Activated B cell treated with CpG ODN at 0.5 μM for 24 hours (primary cell): ENCODE measurements around the gene NPAS1. TPM values are rescaled to one million over a fixed set of nuclear protein-coding genes. Genes with fewer than 3 reads are reported as not detected.

Experiments
- ATAC-seq: fragments of 200-7000 bp; cut with Tn5 transposase; one replicate; pipeline ENCODE4 v1.10.0; 2021; ENCODE audit warnings: low read depth, mild to moderate bottlenecking, moderate library complexity
- CTCF ChIA-PET: fragments of 350-600 bp; sonication (Branson Sonifier 250); formaldehyde crosslinking; loops from one replicate; lab custom pipeline; 2021; ENCODE audit warnings: antibody characterized with exemption; lab: Charles Lee
- POLR2A ChIA-PET: fragments of 350-600 bp; sonication (Branson Sonifier 250); formaldehyde crosslinking; loops from one replicate; lab custom pipeline; 2021; ENCODE audit warnings: antibody characterized with exemption; lab: Charles Lee
- DNase-seq: peaks from one replicate; pipeline ENCODE4 v3.0.0; 2022
- H3K27ac Mint-ChIP-seq: one replicate; pipeline ENCODE4 v1.8.0; 2020; ENCODE audit warnings: mixed read lengths
- H3K27me3 Mint-ChIP-seq: one replicate; pipeline ENCODE4 v1.8.0; 2021; ENCODE audit warnings: mixed read lengths
- H3K36me3 Mint-ChIP-seq: one replicate; pipeline ENCODE4 v1.8.0; 2021; ENCODE audit warnings: low read depth, mixed read lengths
- H3K4me1 Mint-ChIP-seq: one replicate; pipeline ENCODE4 v1.8.0; 2021; ENCODE audit warnings: mixed read lengths
- H3K4me3 Mint-ChIP-seq: one replicate; pipeline ENCODE4 v1.8.0; 2020; ENCODE audit warnings: mild to moderate bottlenecking, mixed read lengths
- H3K9me3 Mint-ChIP-seq: one replicate; pipeline ENCODE4 v1.8.0; 2020; ENCODE audit warnings: mixed read lengths
- intact Hi-C: fragments of 100-400 bp; cut with micrococcal nuclease; formaldehyde crosslinking; loops from one replicate; pipeline ENCODE4 v1.15.1; 2024
- total RNA-seq: library from RNA; stranded (reverse); gene quantifications from 2 replicates; pipeline ENCODE4 v1.2.3, GENCODE V29; 2022
- TF ChIP-seq, protein P1 (sequence below): fragments of 200-600 bp; IDR thresholded peaks from one replicate; pipeline ENCODE4 v1.8.0; 2022; ENCODE audit warnings: antibody characterized with exemption, mild to moderate bottlenecking

NPAS1 gene
- total RNA-seq, 1 donor from 2014 or later, result 0.40 TPM

DNA sequence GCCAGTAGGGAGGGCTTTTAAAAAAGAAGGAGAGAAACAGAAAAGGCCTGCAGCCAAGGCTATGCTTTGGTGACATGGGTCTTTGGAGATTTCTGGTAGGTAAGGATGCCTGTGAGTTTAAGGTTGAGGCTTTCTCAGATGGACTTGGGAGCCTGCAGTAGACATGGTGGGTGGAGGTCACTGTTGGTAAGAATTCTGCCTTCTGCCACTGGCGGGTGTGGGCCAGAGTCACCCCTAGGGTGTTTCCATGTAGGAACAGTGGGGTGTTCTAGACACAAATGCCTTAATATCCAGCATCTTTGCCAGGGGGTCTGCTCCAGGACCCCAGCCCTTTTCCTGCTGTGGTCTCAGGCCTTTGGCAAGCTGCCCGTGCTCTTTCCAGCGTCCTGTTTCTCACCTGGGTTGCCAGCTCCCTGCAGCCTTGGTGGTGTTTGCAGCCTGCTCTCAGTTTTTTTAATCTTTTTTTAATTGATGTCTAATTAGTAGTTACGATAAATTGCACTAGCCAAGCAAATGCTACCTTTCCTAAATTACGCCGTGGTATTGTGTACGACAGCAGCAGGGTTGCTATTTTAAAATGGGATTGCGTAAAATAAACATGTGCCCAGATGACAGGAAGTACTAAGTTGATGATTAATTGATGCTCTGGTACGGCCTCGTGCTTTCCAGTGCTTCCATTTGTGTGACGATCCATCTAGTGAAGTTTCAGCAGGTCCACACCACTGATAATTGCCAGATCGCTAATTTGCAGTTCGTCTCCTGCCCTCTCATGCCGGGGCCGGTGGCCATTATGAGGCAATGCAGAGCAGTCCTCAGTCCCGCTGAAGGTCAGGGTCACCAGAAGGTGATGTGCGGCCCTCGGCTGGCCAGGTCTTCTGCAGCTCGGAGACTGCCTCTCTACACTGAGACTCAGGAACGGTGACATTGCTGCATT is 35.3 kb upstream of the NPAS1 start:
- Mint-ChIP-seq H3K4me3 (no peak overlapping the region), H3K27me3 (no peaks in the 10 kb centered on the region), H3K36me3 (peaks cover 18% of the 10 kb centered on the region), H3K9me3 (no peaks in the 10 kb centered on the region), H3K4me1 (peaks cover 16% of the 10 kb centered on the region), H3K27ac (no peak overlapping the region)
- intact Hi-C loops, result no loop called here
- ATAC-seq, result no peak
- no peak for DNase-seq
- TF ChIP-seq, protein P1, sequence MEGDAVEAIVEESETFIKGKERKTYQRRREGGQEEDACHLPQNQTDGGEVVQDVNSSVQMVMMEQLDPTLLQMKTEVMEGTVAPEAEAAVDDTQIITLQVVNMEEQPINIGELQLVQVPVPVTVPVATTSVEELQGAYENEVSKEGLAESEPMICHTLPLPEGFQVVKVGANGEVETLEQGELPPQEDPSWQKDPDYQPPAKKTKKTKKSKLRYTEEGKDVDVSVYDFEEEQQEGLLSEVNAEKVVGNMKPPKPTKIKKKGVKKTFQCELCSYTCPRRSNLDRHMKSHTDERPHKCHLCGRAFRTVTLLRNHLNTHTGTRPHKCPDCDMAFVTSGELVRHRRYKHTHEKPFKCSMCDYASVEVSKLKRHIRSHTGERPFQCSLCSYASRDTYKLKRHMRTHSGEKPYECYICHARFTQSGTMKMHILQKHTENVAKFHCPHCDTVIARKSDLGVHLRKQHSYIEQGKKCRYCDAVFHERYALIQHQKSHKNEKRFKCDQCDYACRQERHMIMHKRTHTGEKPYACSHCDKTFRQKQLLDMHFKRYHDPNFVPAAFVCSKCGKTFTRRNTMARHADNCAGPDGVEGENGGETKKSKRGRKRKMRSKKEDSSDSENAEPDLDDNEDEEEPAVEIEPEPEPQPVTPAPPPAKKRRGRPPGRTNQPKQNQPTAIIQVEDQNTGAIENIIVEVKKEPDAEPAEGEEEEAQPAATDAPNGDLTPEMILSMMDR, result no peak
- ChIA-PET CTCF (interaction anchor here (1.8 kb wide), 1 partner anchor 29 kb away, joined by 5 read pairs; no protein-coding TSS in a partner anchor), POLR2A (no interaction called here)

GRCh38 chr19:46985542-46986415 is 33.9 kb upstream of the NPAS1 start:
- ChIA-PET CTCF (interaction anchor here (1.8 kb wide), 1 partner anchor 27 kb away, joined by 5 read pairs; no protein-coding TSS in a partner anchor), POLR2A (no interaction called here)
- no peak overlapping the region for H3K4me3 Mint-ChIP-seq
- no peaks in the 10 kb centered on the region for H3K9me3 Mint-ChIP-seq
- no peaks in the 10 kb centered on the region for H3K27me3 Mint-ChIP-seq
- no peak overlapping the region for H3K27ac Mint-ChIP-seq
- no peak for ATAC-seq
- DNase-seq, result no peak
- TF ChIP-seq, protein P1, result no peak
- peaks cover 26% of the 10 kb centered on the region for H3K36me3 Mint-ChIP-seq
- H3K4me1 Mint-ChIP-seq, result peaks cover 9% of the 10 kb centered on the region
- intact Hi-C loops, result no loop called here

DNA sequence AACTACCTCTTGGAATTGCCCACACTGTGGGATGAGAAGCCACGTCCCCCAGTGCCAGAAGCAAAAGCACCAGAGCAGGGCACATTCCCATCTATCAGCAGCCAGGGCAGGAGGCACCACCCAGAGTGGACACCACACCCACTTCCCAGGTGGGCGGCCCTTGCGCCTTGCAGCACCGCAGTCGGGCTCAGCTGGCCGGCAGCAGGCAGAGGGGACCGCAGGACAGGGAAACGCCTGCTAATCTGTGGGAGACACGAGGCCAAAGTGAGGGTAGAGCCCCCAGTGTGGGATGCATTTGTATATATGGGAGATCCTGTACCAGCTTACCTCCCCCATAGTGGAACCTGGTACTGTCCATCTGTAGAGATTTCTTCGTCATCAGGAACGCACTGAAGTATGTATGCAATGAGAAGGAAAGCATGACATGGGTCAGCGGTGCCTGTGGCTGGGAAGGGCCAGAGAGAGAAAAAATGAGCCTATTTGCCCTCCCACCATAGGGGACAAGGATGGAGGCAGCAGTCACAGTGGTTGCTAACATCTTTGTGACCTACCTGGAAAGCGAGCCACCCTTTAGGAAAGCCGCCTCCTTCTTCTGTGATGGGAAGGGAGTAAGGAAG is 30.9 kb upstream of the NPAS1 start:
- Mint-ChIP-seq H3K27ac (no peak overlapping the region), H3K4me1 (peaks cover 10% of the 10 kb centered on the region), H3K27me3 (no peaks in the 10 kb centered on the region), H3K9me3 (no peaks in the 10 kb centered on the region), H3K4me3 (no peak overlapping the region), H3K36me3 (peaks cover 42% of the 10 kb centered on the region)
- DNase-seq (no peak), ATAC-seq (no peak)
- ChIA-PET POLR2A (no interaction called here), CTCF (no interaction called here)
- TF ChIP-seq, protein P1, result no peak
- intact Hi-C loops, result no loop called here

GRCh38 chr19:46990991-46991676 is 28.5 kb upstream of the NPAS1 start:
- no peak overlapping the region for H3K4me3 Mint-ChIP-seq
- H3K9me3 Mint-ChIP-seq, result no peaks in the 10 kb centered on the region
- ATAC-seq (peak; percentile 64), DNase-seq (no peak)
- H3K27ac Mint-ChIP-seq, result no peak overlapping the region
- ChIA-PET CTCF (interaction anchor here (1.0 to 3.2 kb wide), 5 partner anchors 22 to 233 kb away, joined by 3 to 13 read pairs (median 7); no protein-coding TSS in a partner anchor), POLR2A (interaction anchor here (1.1 to 1.2 kb wide), 2 partner anchors 130 to 233 kb away, joined by 3 read pairs; partner anchors contain the start of gene ARHGAP35)
- H3K27me3 Mint-ChIP-seq, result no peaks in the 10 kb centered on the region
- H3K4me1 Mint-ChIP-seq, result peaks cover 10% of the 10 kb centered on the region
- intact Hi-C loops, result loop anchor here (1.0 to 5.0 kb wide), 2 partner anchors 135 to 234 kb away; no protein-coding TSS in a partner anchor
- TF ChIP-seq, protein P1, result no peak
- H3K36me3 Mint-ChIP-seq, result peaks cover 48% of the 10 kb centered on the region
